NB4 (cell line): ENCODE measurements around the gene PLEKHO2.
A peak's percentile ranks its signal among the peaks of the same experiment; 100 is the strongest.

Experiments used
- DNase-seq: peaks from one replicate; pipeline ENCODE4 v3.0.0; 2010; ENCODE audit warnings: low read depth
- H3K4me3 ChIP-seq: one replicate; pipeline ENCODE4 v1.5.1; 2011; ENCODE audit warnings: mild to moderate bottlenecking, low read depth, low read length, moderate library complexity
- CTCF ChIP-seq: IDR thresholded peaks from one replicate; pipeline ENCODE4 v1.5.1; 2012; ENCODE audit warnings: low read depth, low read length
- MAX ChIP-seq: IDR thresholded peaks from 2 replicates; pipeline ENCODE4 v1.6.1; 2011; ENCODE audit warnings: low read depth, low read length
- MYC ChIP-seq: IDR thresholded peaks from 2 replicates; pipeline ENCODE4 v1.6.1; 2011; ENCODE audit warnings: low read depth, low read length
- POLR2A ChIP-seq: IDR thresholded peaks from 2 replicates; pipeline ENCODE4 v1.6.1; 2011; ENCODE audit warnings: mild to moderate bottlenecking; ENCODE audit not compliant: insufficient read length; ENCODE audit errors: extremely low read depth

Gene PLEKHO2

GRCh38 chr15:64884679-64885078 is 43.0 kb downstream of the PLEKHO2 start:
- DNase-seq = no peak
- TF ChIP-seq MYC (no peak), POLR2A (no peak), MAX (no peak), CTCF (no peak)
- no peak overlapping the region for H3K4me3 ChIP-seq

- H3K4me3 ChIP-seq = no peak overlapping the region
- TF ChIP-seq MYC (no peak), POLR2A (no peak), CTCF (no peak), MAX (no peak)
- no peak for DNase-seq
These were observed 46.6 kb downstream of the PLEKHO2 start for GRCh38 chr15:64888336-64888735.

GRCh38 chr15:64891561-64891960 is 49.8 kb downstream of the PLEKHO2 start:
- TF ChIP-seq POLR2A (no peak), MYC (no peak), CTCF (no peak), MAX (no peak)
- no peak for DNase-seq
- H3K4me3 ChIP-seq = no peak overlapping the region

- peak; percentile 90 for DNase-seq
- TF ChIP-seq CTCF (no peak), MAX (peak; percentile 91), MYC (peak; percentile 92)
- H3K4me3 ChIP-seq = peak overlapping the region; percentile 42
These were observed 51.2 kb downstream of the PLEKHO2 start for GRCh38 chr15:64892847-64893403.

GRCh38 chr15:64893481-64894394 is 52.0 kb downstream of the PLEKHO2 start:
- H3K4me3 ChIP-seq = peak overlapping the region; percentile 53
- TF ChIP-seq MYC (peak; percentile 11; the same call in 1 of the 2 replicates), POLR2A (peak; percentile 87), MAX (peak; percentile 72), CTCF (no peak)
- peak; percentile 100 for DNase-seq
